GM06990 (cell line): ENCODE data around the gene BET1L.

Experiments used
- DNase-seq: peaks from one replicate; pipeline ENCODE4 v3.0.0-alpha.2; 2011; ENCODE audit not compliant: insufficient read length; ENCODE audit errors: extremely low read depth
- H3K27me3 ChIP-seq: replicated peaks from 2 replicates; pipeline ENCODE4 v1.6.0; 2011; ENCODE audit warnings: low read length; ENCODE audit not compliant: control insufficient read depth, insufficient read depth
- H3K36me3 ChIP-seq: 2 replicates; pipeline ENCODE4 v1.5.1; 2011; ENCODE audit warnings: low read length; ENCODE audit not compliant: control insufficient read depth, insufficient read depth
- H3K4me3 ChIP-seq: replicated peaks from 2 replicates; pipeline ENCODE4 v1.5.1; 2011; ENCODE audit warnings: low read depth, mild to moderate bottlenecking, control low read depth, low read length
- TF ChIP-seq, protein P1 (sequence below): IDR thresholded peaks from 2 replicates; pipeline ENCODE4 v1.5.1; 2011; ENCODE audit warnings: low read length, control low read depth, mild to moderate bottlenecking, inconsistent platforms; ENCODE audit not compliant: insufficient read depth, poor library complexity, severe bottlenecking

BET1L gene

DNA sequence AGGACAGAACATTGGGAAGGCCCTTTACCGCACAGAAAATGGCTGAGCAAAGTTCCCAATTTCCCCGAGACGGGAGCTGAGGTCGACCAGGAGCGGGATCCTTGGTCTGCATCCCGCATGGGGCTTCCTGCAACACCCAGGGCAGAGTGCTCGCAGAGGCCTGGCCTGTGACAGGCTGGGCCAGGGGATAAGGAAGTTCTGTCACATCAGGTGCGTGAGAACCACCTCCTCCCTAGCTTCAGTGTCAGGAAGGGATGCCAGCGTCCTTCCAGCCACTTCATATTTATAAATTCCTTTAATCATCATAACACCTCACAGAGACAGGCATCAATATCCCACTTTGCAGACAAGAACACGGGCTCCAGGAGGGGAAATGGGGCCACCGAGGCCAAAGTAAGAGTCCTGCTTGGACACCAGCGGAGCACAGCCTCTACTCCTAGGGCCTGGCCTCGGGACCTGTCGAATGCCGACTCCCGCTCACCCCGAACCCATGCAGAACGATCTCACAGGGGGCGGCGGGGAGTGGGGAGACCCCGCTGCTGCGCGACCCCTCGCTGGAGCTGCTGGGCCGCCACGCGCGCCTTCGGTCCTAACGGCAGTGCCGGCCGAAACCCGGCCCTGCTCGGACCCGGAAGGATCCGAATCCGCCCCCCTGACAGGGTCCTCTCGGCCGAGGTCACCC is 532 bp downstream of the BET1L start:
- peak overlapping the region; percentile 96 for H3K4me3 ChIP-seq
- H3K36me3 ChIP-seq: peaks cover 42% of the 10 kb centered on the region
- peak; percentile 45 for DNase-seq
- TF ChIP-seq, protein P1, sequence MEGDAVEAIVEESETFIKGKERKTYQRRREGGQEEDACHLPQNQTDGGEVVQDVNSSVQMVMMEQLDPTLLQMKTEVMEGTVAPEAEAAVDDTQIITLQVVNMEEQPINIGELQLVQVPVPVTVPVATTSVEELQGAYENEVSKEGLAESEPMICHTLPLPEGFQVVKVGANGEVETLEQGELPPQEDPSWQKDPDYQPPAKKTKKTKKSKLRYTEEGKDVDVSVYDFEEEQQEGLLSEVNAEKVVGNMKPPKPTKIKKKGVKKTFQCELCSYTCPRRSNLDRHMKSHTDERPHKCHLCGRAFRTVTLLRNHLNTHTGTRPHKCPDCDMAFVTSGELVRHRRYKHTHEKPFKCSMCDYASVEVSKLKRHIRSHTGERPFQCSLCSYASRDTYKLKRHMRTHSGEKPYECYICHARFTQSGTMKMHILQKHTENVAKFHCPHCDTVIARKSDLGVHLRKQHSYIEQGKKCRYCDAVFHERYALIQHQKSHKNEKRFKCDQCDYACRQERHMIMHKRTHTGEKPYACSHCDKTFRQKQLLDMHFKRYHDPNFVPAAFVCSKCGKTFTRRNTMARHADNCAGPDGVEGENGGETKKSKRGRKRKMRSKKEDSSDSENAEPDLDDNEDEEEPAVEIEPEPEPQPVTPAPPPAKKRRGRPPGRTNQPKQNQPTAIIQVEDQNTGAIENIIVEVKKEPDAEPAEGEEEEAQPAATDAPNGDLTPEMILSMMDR: no peak
- no peaks in the 10 kb centered on the region for H3K27me3 ChIP-seq

DNA sequence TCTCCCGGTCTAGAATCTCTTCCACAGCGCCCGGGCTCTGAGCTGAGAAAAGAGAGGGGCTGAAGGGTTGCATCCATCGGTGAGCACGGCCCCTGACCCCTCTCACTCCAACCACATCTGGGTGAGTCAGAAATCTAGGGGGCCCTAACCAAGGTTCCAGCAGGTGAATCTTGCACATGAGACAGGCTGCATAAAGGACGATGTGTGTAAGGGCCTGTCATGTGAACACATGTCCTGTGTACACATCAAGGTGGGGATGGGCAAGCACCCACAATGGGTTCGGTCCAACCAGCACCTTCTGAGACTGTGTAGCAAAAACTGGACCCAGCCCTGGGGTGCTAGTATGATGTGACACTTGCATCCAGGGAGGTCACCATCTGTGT is 1.2 kb downstream of the BET1L start:
- no peak for DNase-seq
- H3K27me3 ChIP-seq: no peaks in the 10 kb centered on the region
- peaks cover 38% of the 10 kb centered on the region for H3K36me3 ChIP-seq
- H3K4me3 ChIP-seq: peak overlapping the region; percentile 96
- TF ChIP-seq, protein P1: no peak

DNA sequence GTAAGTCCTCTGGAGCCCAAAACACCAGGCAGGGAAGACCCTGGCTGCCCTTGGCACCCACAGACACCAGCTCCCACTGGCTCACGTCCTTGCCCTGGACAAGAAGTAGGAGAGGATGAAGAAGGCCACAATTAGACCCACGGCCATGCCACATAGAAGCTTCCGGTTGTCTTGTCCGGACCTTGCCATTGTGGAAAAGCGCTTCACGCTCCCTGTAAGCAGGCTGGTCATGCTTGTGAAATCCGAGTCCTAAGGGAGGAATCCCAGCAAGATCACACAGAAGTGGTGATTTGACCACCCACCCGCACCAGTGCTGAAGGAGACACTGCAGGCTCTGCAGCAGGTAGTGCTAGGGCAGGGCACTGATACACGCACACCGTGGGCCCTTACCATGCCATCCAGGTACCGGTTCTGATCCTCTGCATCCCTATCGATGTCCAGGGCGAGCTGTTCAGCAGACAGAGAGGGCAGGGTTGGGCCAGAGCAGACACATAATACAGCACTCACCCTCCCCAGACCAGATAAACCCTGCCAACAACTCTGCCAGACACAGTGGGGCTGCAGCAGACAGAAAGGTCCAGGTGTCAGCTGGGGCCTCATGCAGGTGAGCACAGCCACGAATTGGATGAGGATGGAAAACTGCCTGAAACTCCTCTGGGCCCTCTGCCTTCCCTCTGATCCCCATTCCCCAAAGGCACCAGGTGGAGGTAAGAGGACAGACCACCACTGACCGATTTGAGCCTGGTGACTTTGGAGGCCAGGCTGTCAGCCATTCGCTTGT is 1.8 kb downstream of the BET1L start:
- H3K27me3 ChIP-seq: no peaks in the 10 kb centered on the region
- H3K36me3 ChIP-seq: peaks cover 34% of the 10 kb centered on the region
- TF ChIP-seq, protein P1: no peak
- DNase-seq: no peak
- peak overlapping the region; percentile 96 for H3K4me3 ChIP-seq

DNA sequence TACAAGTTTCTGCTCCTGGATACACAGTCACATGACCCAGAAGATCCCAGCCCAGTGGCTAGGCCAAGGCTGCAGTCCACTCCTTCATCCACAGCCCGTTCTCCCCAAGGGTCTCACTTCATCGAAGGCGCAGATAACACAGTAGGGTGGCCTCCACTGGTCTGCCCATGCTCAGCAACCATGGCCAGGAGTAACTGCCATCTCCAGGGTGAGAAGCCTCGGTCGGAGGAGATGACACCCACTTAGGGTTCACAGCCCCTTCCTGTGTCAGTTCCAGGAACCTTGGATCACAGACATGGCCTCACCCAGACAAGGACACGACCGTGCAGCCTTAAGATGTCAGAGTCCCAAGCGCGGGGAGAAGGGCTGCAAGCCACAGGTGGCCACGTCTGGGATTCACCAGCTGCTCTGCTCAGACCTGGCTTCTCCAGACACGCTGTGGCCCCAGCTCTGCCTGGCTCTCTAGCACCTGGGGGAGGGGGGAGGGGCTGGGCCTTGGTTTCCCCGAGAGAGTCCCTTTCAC is 2.6 kb downstream of the BET1L start:
- Histone ChIP-seq H3K27me3 (no peaks in the 10 kb centered on the region), H3K4me3 (no peak overlapping the region), H3K36me3 (peaks cover 27% of the 10 kb centered on the region)
- DNase-seq: no peak
- TF ChIP-seq, protein P1: no peak

DNA sequence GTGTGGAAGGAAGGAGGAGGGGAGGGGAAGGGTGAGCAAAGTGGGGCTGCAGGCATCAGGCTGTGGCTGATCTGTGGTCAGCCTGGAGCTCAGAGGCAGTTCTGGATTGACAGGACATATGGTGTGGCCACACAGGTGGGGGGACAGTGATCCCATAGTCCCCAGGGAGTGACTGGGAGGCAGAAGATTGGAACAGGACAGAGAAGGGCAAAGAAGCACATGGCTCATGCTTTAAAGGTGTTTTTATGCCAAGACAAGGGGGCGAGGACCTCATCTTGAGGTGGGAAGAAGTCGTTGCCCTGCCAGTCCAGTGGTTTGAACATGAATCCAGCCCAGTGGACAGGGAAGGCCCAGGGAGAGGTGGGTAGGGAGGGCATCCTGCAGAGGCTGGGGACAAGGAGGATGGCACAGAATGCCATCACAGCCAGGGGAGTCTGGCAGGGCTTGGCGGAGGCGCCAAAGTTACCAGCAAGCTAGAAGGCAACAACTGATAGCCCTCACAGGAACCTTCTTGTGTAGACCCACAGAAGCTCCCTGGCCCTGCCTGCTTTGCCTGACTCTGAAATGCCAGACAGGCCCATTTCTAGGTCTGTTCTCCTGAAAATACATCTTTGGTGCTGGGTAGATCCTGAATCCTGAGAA is 3.1 kb downstream of the BET1L start:
- peaks cover 27% of the 10 kb centered on the region for H3K36me3 ChIP-seq

More for the DNA sequence above, 3.1 kb downstream of the BET1L start:
- Histone ChIP-seq H3K27me3 (no peaks in the 10 kb centered on the region), H3K4me3 (no peak overlapping the region)
- TF ChIP-seq, protein P1: no peak
- DNase-seq: no peak
